Left ventricle myocardium superior (tissue), 1 donor: ENCODE results near the gene THBS2. TPM values are rescaled to one million over a fixed set of nuclear protein-coding genes. Genes with fewer than 3 reads are reported as not detected.
"Not testable (repeated sequence)": the region's sequence is repeated elsewhere in the genome, so short reads cannot be mapped to it uniquely, and the experiment has no call there.

Experiments used
- ATAC-seq: fragments of 200-7000 bp; cut with Tn5 transposase; one replicate; pipeline ENCODE4 v1.9.1; 2020; ENCODE audit warnings: mild to moderate bottlenecking, moderate library complexity
- DNase-seq: peaks from one replicate; pipeline ENCODE4 v3.0.0-alpha.2; 2020
- intact Hi-C: fragments of 100-400 bp; cut with micrococcal nuclease; formaldehyde crosslinking; loops from one replicate; pipeline ENCODE4 v1.11.0; 2022
- total RNA-seq: library from RNA; stranded (reverse); fragmentation: NEBNext Ultra II Directional; extraction: Animal tissue kit (Norgen Biotek cat#: 25700); gene quantifications from one replicate; pipeline ENCODE4 v1.2.1, GENCODE V29; 2021
- donor health status: DM: no; HTN: yes; CAD: no; lungs with severe emphysema.

The THBS2 gene
- total RNA-seq, 1 donor from 2014 or later, result 10.7 TPM

DNA sequence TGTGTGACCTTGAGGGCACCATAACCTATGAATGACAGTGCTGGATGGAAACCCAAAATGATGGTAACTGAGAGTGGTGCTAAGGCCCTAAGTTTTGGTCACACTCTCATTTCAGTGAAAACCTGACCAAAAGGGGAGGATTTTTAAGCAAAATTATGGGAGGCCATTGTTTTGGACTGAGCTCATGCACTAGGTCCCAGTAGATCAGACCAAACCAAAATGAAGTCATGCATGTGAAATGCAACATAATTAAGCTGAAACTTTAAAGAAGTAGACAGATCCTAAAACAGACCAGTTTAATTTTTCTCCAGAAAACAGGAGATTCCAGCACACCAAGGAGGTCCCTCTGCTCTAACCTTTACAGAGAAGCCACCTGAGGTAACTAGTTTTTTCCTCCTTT lies 24.0 kb upstream of the THBS2 start:
- DNase-seq, result no peak
- intact Hi-C loops, result no loop called here
- ATAC-seq, result no peak

DNA sequence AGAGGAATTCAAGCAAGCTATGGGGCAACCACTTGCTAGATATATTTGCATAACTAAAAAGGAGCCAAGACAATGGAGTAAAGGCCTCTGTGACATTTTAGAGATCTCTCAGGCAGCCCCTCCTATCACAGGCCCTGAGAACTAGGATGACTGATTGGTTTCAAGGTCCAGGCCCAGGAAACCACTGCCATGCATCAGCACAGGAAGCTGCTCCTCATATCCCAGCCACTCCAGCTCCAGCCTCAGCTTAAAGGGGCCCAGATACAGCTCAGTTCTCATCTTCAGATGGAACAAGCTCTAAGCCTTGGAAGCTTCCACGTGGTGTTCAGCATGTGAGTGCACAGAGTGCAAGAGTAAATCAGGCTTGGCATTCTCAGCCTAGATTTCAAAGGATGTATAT lies 21.1 kb upstream of the THBS2 start:
- no peak for DNase-seq
- ATAC-seq, result no peak
- intact Hi-C loops, result no loop called here

DNA sequence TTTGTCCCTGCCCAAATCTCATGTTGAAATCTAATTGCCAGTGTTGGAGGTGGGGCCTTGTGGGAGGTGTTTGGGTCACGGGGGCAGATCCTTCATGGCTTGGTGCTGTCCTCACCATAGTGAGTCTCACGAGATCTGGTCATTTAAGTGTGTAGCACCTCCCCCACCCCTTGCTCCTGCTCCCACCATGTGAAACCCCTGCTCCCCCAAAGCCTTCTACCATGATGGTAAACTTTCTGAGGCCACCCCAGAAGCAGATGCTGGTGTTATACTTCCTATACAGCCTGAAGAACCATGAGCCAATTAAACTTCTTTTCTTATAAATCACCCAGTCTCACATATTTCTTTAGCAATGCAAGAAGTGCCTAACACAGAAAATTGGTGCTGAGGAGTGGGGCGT lies 19.9 kb upstream of the THBS2 start:
- intact Hi-C loops, result no loop called here
- DNase-seq (no peak), ATAC-seq (no peak)

DNA sequence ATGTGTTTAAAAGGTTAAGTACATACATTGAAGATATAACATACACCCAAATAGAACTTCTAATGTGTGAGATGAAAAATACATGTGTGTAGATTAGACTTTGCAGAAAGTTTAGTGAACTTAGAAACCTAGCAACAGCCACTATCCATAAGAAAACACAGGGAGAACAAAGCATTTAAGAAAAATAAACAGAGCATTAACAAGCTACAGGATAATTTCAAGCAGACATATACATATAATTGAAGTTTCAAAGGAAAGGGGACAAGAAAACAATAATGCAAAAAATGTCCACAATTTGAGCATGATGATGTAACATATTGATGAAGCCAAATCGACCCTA lies 18.2 kb upstream of the THBS2 start:
- intact Hi-C loops, result no loop called here
- ATAC-seq, result no peak
- DNase-seq, result no peak

DNA sequence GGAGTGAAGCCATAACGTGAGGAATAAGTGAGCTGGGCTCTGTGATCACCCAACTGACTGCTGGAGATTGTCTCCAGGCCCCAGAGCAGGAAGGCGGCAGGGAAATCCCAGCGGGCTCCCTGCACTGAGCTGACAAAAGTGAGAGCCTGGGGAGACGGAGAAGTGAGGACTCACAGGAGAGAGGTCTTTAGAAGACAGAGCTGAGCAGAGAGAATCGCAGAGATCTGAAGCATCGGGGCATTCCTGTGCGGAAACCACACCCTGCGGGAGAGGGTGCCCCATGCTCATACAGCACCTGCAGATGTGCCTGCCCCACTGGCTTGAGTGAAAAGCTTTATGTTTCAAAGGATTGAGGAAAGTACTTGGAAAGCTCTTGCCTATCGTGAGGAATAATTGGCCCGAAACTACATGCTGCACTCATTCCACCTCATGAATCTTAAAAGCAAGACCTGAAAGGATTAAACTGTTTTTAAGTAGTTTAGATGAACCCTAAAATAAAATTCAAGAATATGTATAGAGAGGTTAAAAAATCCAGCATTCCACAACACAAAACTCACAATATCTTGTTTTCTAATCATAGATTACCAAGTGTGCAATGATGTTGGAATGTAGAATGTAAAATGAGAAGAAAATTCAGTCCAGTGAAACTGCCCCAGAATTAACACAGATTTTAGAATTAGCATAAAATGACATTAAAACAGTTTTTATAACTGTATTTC lies 17.7 kb upstream of the THBS2 start:
- no peak for DNase-seq
- intact Hi-C loops, result no loop called here
- no peak for ATAC-seq

DNA sequence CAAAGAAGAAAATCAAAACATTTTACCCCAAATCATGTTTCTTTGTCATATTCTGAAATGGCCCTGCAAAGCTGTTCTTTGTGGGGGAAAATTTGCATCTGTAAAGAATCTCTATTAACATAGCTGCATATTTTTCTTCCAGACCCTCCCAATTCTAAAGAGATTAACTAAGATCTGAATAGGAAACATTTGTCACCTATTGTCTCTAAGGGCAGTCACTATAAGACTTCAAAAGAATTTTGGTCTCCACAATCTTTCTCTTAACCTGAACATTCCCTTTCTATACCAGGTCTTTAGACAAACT lies 16.4 kb upstream of the THBS2 start:
- intact Hi-C loops, DNase-seq, ATAC-seq: not testable (repeated sequence)

DNA sequence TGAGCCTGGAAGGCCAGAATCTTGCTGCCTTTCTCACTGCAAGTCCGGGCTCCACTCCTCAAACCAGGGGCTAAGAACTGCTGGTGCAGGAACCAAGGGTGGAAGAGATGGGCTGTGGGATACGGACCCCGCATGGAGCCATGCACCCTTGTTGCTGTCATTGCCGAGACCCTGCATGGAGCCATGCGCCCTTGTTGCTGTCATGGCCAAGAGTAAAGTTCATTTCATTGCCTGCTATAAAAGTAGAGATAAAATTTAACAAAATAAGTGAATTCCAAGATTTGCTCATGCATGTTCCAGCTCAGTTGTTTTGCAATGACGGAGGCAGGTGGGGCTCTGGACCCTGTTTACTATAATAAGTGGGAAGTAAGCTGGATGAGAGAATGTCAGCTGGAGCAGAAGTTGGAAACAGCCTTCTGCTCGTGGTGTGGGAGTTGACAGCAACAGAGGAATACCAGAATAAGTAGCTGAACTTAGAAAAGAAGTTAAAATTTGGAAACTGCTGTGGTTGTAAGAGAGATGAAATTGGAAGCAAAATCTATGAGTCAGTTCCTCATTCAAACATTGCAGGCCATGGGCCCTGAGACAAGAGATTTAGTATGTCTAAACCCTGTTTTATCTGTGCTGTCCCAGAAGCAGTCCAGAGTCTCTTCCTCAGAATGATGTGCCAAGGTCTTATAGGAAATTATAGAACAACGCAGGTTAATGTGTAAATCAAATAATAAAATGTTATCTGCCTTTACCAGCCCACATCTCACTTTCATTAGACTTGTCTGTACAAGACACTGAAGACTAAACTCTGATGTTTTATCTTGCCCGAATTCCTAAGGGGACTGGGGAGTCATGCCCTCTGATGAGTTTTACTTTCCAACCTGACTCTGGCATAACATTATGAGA lies 15.8 kb upstream of the THBS2 start:
- DNase-seq (peak; percentile 61), ATAC-seq (peak; percentile 95)
- intact Hi-C loops, result no loop called here

DNA sequence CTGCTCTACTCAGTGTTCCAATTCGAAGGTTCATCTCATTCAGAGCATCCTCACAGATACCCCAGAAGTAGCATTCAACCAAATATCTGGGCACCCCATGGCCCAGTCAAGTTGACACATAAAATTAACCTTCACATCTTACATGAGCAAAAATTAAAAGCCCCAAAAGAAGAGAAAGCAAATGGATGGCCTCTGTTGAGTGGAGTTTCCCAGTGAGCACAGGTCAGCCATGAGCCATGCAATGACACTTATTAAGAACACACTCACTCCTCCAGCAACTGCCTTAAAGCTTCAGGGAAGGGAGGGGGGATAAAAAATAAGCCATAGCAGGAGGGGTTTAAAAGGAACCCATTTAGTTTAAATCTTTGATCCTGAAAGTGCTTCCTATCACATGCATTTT lies 14.6 kb upstream of the THBS2 start:
- no peak for DNase-seq

DNA sequence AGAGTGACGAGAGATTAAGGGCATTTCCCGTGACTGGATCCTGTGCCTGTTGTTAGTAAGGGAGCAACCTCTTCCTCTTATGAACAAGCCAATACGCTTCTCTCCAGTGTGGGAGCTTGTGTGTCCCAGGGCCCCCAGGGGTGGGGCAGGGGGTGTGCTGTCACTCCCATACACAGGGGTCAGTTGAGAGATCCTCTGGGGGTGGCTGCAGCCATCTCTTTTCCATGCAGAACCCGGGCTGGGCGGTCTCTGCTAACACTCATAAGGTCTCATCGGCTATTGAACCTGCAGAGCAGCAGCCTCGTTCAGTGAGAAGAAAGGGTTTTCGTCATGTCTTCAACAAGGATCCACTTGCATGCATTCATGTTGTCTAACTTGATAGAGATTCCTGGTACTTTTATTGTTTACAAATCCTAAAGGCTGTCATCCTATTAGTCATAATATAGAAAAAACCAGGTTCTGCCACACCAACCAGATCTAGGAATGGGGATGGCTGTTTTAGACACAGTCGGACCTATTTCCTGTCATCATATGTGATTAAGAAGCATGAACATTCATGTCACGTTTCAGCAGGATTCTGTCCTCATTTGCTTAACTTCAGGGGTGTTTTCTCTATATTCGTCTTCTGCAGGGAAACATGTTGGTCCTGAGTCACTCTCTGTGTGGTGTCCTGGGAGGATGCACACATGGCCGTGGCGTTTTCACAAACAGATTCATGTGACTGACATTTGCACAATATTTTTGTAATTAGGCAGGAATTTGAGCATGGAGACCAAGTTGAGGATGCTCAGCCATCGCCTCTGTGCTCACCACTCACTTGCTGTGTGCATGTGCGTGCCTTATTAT lies 13.3 kb upstream of the THBS2 start:
- DNase-seq (no peak), ATAC-seq (peak; percentile 4)
- intact Hi-C loops, result no loop called here

More for the DNA sequence above, 14.6 kb upstream of the THBS2 start:
- intact Hi-C loops, result no loop called here
- ATAC-seq, result no peak

DNA sequence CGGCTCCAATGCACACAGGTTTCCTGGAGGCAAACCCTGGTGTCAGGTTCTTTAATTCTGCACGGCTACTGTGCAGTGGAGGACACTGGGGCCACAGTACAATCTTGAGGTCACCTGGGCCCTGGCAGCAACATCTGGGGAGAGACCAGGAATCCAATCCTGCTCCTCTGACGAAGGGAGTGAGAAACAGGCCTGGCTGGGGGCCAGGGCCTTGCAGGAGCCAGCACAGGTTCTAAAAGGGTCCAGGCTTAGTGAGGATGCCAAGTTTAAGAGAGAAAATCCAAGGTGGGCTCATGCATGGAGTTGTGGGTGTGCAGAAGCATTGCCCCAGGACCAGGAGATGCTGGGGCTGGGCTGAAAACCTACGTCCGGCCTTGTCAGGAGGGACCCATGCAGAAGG lies 12.6 kb upstream of the THBS2 start:
- intact Hi-C loops, result no loop called here
- no peak for DNase-seq
- ATAC-seq, result no peak

DNA sequence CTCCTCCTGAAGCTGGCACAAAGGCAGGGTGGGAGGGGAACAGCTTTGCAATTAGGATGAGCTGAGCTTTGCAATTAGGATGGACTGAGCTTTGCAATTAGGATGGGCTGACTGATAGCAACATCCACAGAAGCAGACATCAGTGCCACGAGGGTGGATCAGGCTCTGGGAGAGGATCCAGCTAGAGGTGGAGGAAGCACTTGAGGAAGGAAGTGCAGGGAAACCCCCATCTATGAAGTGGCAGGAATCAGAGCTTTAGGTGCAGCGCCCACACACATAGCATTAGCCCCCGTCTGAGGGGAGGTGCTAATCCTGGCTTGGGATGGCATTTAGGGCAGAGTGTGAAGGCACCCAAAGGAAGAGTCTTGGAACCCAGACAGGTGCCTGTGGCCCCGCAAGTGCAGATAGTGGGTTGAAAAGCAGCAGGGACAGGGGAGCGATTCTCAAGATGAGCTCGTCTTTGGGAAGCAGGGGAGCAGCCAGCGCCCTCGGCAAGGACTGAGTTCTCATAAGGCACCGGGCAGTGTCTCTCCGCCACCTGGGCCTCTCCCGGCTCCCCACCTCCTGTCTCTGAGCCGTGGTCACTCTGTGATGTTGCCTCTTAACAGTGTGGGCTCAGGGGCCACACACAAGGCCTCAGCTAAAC lies 12.0 kb upstream of the THBS2 start:
- no peak for ATAC-seq
- DNase-seq, result no peak
- intact Hi-C loops, result no loop called here

DNA sequence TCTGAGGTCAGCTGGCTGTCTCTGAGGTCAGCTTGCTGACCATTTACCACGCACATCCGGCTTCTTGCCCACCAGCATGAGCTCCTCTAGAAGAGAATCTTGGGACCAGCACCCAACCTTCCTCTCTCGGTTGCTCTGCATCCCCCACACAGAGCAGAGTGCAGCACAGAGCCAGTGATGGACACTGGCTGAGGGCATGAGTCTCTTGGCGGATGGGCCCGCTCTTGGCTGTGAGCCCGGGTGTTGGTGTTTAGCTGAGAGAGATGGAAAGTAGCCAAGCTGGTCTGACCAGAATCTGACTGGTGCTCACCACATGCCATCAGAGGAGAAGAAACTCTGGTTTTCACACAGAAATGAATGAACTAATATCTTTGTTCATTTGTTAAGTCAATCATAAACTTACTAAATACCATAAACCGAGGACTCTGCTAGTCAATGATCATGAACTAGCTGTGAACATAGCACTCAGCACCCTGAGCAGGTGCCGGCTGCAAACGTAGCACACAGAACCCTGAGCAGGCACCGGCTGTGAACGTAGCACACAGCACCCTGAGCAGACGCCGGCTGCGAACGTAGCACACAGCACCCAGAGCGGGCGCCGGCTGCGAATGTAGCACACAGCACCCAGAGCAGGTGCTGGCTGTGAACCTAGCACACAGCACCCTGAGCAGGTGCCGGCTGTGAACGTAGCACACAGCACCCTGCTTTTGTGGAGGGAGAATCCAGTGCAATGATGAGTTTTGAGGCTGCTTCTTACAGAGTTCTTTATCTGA lies 10.4 kb upstream of the THBS2 start:
- peak; percentile 67 for DNase-seq
- intact Hi-C loops, result no loop called here
- ATAC-seq, result peak; percentile 59

DNA sequence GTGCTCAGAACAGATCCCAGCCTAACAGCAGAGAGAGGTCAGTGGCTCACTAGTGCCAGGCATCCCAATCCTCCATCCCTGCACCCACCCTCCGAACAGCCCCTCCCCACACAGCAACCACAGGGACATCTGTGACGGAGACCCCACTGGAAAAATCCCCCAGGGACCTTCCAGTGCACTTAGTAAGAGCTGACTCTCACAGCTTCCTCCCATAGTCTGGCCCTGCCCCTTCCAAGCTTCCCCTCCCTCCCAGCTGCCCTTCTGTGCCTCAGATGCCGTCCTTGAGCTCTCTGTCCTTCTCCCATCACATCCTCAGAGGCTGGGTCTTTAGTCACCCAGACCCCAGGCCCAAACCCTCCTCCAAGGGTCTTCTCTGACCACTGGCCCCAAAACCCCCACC lies 9.7 kb upstream of the THBS2 start:
- DNase-seq, result no peak
- intact Hi-C loops, result no loop called here
- no peak for ATAC-seq

DNA sequence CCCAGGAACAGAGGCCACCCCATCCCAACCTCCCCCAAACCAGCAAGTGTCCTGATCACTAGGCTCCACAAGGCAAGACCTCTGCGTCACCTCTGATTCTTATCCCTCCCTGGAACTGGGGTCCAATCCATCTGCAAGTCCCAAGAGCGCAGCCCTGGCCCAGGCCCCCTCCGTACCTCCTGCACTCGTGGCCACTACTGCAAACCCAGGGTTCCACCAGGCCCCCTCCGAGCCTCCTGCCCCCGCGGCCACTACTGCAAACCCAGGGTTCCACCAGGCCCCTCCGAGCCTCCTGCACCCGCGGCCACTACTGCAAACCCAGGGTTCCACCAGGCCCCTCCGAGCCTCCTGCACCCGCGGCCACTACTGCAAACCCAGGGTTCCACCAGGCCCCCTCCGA lies 9.0 kb upstream of the THBS2 start:
- ATAC-seq, intact Hi-C loops, DNase-seq: not testable (repeated sequence)

DNA sequence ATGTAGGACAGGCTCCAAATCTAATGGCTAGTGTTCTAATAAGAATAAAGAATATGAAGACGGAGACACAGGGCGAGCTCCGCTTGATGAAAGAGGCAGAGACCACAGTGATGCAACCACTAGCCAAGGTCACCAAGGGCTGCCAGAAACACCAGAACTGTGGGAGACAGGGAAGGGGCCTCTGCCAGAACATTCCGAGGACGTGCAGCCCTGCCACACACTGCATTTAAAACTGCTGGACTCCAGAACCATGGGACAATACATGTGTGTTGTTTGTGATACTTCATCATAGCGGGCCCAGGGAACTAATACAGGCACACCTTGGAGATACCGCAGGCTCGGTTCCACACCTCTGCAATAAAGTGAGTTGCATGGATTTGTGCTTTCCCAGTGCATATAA lies 2.9 kb upstream of the THBS2 start:
- intact Hi-C loops, result no loop called here
- DNase-seq (no peak), ATAC-seq (no peak)

DNA sequence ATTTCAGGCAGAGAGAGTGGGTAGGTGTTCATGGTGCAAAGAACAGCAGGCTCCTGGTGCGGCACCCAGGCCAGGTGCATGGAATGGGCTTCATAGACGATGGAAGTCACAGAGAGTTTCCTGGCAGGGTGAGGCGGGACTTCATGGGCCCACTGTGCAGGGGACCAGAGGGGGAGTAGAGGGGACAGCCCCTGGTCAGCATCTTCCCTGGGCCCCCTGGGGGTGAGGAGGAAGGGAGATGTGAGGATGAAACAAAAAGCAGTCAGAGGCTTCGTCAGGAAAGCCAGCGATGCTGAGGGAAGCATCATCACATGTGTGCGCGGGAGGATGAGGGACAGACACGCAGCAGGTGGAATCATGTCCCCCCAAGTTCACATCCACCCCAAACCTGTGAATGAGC lies 2.4 kb upstream of the THBS2 start:
- ATAC-seq (no peak), DNase-seq (no peak)
- intact Hi-C loops, result no loop called here

DNA sequence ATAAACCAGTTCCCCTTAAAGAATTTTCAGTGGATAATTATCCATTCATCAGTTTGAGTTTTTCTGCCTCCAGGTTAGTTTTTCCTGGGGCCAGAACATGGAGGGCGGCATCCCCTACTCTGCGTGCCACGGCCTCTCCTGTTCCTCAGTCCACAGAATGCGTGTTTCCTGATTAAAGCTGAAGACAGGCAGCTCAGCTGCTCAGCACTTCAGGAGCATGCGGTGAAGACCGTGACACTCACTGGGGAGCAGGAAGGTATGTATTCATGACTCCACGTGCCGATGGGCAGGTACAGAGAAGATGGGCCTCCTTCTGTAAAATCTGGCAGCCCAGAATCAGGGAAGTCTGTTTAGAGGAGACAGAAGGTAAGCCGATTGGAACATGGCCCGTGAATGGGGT lies 2.0 kb upstream of the THBS2 start:
- ATAC-seq, result no peak
- no peak for DNase-seq
- intact Hi-C loops, result no loop called here

DNA sequence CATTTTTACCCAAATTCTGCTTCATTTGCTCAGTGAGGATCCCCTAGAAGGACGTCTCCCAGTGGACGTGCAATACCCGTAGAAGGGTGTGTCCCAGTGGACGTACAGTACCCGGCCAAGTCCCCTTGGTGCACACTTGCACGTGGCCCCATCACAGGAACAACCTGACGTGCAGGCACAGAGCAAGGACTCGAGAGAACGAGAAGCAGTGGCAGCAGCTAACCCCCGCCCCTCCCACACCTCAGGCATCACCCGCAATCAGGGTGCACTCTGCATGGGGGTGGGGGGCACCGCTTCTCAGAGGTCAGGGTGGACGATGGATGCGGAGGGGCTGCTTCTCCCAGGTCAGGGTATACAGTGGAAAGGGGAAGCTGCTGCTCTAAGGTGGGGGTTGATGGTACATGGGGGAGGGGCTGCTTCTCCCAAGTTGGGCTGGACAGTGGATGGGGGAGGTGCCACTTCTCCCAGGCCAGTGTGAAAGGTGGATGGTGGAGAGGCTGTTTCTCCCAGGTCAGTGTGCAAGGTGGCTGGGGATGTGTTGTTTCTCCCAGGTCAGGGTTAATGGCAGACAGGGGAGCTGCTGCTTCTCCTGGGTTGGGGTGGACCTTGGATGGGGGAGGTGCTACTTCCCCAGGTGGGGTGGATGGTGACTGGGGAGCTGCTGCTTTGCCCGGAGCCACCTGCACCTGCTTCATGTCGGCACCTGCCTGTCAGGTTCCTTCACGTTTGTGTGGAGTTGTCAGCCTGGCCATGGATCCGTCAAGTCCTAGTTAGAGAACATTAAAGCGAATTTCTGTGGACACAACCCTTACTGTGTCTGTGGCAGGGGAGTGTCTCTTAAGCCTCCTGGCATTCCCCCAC lies 1.0 kb upstream of the THBS2 start:
- ATAC-seq (no peak), DNase-seq (no peak)
- intact Hi-C loops, result no loop called here
